Measurements from ENCODE around the gene COMTD1. TPM values are rescaled to one million over a fixed set of nuclear protein-coding genes. Genes with fewer than 3 reads are reported as not detected.
"Not testable (repeated sequence)": the region's sequence is repeated elsewhere in the genome, so short reads cannot be mapped to it uniquely, and the experiment has no call there.

The COMTD1 gene
- total and polyA plus RNA-seq, 4 experiments from 2014 or later, result 12.7 to 22.3 (median 18.9) TPM

GRCh38 chr10:75195035-75195763, 40.6 kb downstream of the COMTD1 start:
- Mint-ChIP-seq H3K27me3 (no peaks in the 10 kb centered on the region), H3K4me1 (no peaks in the 10 kb centered on the region), H3K4me3 (no peak overlapping the region), H3K36me3 (peaks cover 0 to 9% of the 10 kb centered on the region in 2 donors), H3K9me3 (no peaks in the 10 kb centered on the region), H3K27ac (peak overlapping the region in 1 of 7 donors; percentile 51)
- Histone ChIP-seq H3K36me3 (ENCODE audit: insufficient read depth, low read length) (no peaks in the 10 kb centered on the region), H3K4me1 (ENCODE audit: insufficient read depth, low read length) (no peaks in the 10 kb centered on the region), H3K27me3 (ENCODE audit: insufficient read depth, low read length) (no peaks in the 10 kb centered on the region), H3K9me3 (ENCODE audit: control insufficient read depth in 1 of 2, low read length in 2 of 2) (no peaks in the 10 kb centered on the region), H3K27ac (ENCODE audit: low read depth, low read length) (no peak overlapping the region), H3K4me3 (ENCODE audit: low read length in 2 of 2) (no peak overlapping the region)
- DNase-seq, result no peak
- ChIA-PET POLR2A (ENCODE audit: partially characterized antibody) (no interaction called here), CTCF (ENCODE audit: partially characterized antibody) (interaction anchor here (1.7 kb wide), 1 partner anchor 40 kb away, joined by 7 read pairs; the partner anchor contains the start of gene COMTD1)
- intact Hi-C loops (cut with micrococcal nuclease), result no loop called here

- H3K4me3 Mint-ChIP-seq; H3K4me1 Mint-ChIP-seq; H3K27me3 Mint-ChIP-seq; H3K9me3 Mint-ChIP-seq; H3K36me3 Mint-ChIP-seq; H3K27me3 ChIP-seq (ENCODE audit: insufficient read depth, low read length); H3K9me3 ChIP-seq (ENCODE audit: control insufficient read depth in 1 of 2, low read length in 2 of 2); H3K27ac ChIP-seq (ENCODE audit: low read depth, low read length); H3K4me1 ChIP-seq (ENCODE audit: insufficient read depth, low read length); DNase-seq; intact Hi-C loops (cut with micrococcal nuclease); H3K36me3 ChIP-seq (ENCODE audit: insufficient read depth, low read length); H3K4me3 ChIP-seq (ENCODE audit: low read length in 2 of 2); H3K27ac Mint-ChIP-seq: not testable (repeated sequence)
- POLR2A ChIA-PET (ENCODE audit: partially characterized antibody), result interaction anchor here (0.6 kb wide), 1 partner anchor 12 kb away, joined by 3 read pairs; no protein-coding TSS in a partner anchor
- CTCF ChIA-PET (ENCODE audit: partially characterized antibody), result interaction anchor here (0.7 kb wide), 1 partner anchor 43 kb away, joined by 5 read pairs; no protein-coding TSS in a partner anchor
Observed at GRCh38 chr10:75194625-75195024, 41.1 kb downstream of the COMTD1 start.

- Mint-ChIP-seq H3K4me3 (no peak overlapping the region), H3K4me1 (peaks cover 5 to 9% (median 5%) of the 10 kb centered on the region in 4 donors), H3K27ac (peak overlapping the region in 1 of 7 donors; percentile 15), H3K36me3 (peaks cover 0 to 9% of the 10 kb centered on the region in 2 donors), H3K9me3 (no peaks in the 10 kb centered on the region), H3K27me3 (no peaks in the 10 kb centered on the region)
- Histone ChIP-seq H3K9me3 (ENCODE audit: control insufficient read depth in 1 of 2, low read length in 2 of 2) (no peaks in the 10 kb centered on the region), H3K27ac (ENCODE audit: low read depth, low read length) (no peak overlapping the region), H3K36me3 (ENCODE audit: insufficient read depth, low read length) (no peaks in the 10 kb centered on the region), H3K4me1 (ENCODE audit: insufficient read depth, low read length) (peaks cover 5% of the 10 kb centered on the region), H3K4me3 (ENCODE audit: low read length in 2 of 2) (no peak overlapping the region), H3K27me3 (ENCODE audit: insufficient read depth, low read length) (no peaks in the 10 kb centered on the region)
- ChIA-PET CTCF (ENCODE audit: partially characterized antibody) (interaction anchor here (9.3 to 12.5 kb wide), 2 partner anchors 16 to 38 kb away, joined by 115 to 399 read pairs; partner anchors contain the start of genes COMTD1 and VDAC2), POLR2A (ENCODE audit: partially characterized antibody) (no interaction called here)
- no peak for DNase-seq
- intact Hi-C loops (cut with micrococcal nuclease), result no loop called here
Observed at GRCh38 chr10:75191821-75192568, 43.8 kb downstream of the COMTD1 start.

- ChIA-PET POLR2A (ENCODE audit: partially characterized antibody) (interaction anchor here (1.2 to 3.1 kb wide), 2 partner anchors 21 to 78 kb away, joined by 5 to 42 read pairs; partner anchors contain the start of genes SAMD8 and VDAC2), CTCF (ENCODE audit: partially characterized antibody) (interaction anchor here (9.3 to 12.5 kb wide), 2 partner anchors 19 to 41 kb away, joined by 115 to 399 read pairs; partner anchors contain the start of genes COMTD1 and VDAC2)
- Histone ChIP-seq H3K9me3 (ENCODE audit: control insufficient read depth in 1 of 2, low read length in 2 of 2) (no peaks in the 10 kb centered on the region), H3K36me3 (ENCODE audit: insufficient read depth, low read length) (no peaks in the 10 kb centered on the region), H3K27ac (ENCODE audit: low read depth, low read length) (no peak overlapping the region), H3K4me3 (ENCODE audit: low read length in 2 of 2) (no peak overlapping the region), H3K27me3 (ENCODE audit: insufficient read depth, low read length) (no peaks in the 10 kb centered on the region), H3K4me1 (ENCODE audit: insufficient read depth, low read length) (peaks cover 5% of the 10 kb centered on the region)
- intact Hi-C loops (cut with micrococcal nuclease), result loop anchor here (5.0 kb wide), 1 partner anchor 77 kb away; the partner anchor contains the start of gene SAMD8
- Mint-ChIP-seq H3K27ac (peak overlapping the region in 3 of 7 donors; percentile 8 to 47 (median 41)), H3K9me3 (no peaks in the 10 kb centered on the region), H3K27me3 (no peaks in the 10 kb centered on the region), H3K36me3 (peaks cover 0 to 4% of the 10 kb centered on the region in 2 donors), H3K4me3 (no peak overlapping the region), H3K4me1 (peaks cover 5 to 9% (median 5%) of the 10 kb centered on the region in 4 donors)
- no peak for DNase-seq
Observed at GRCh38 chr10:75189266-75190096, 46.3 kb downstream of the COMTD1 start.

GRCh38 chr10:75188522-75188921, 47.2 kb downstream of the COMTD1 start:
- ChIA-PET CTCF (ENCODE audit: partially characterized antibody) (interaction anchor here (0.7 to 12.5 kb wide), 18 partner anchors 9 to 77 kb away, joined by 3 to 399 read pairs (median 4); partner anchors contain the start of genes COMTD1, SAMD8 and VDAC2), POLR2A (ENCODE audit: partially characterized antibody) (interaction anchor here (0.8 to 3.1 kb wide), 7 partner anchors 9 to 77 kb away, joined by 3 to 42 read pairs (median 5); partner anchors contain the start of genes COMTD1, SAMD8 and VDAC2)
- not testable (repeated sequence) for DNase-seq; H3K27me3 Mint-ChIP-seq; H3K27ac ChIP-seq (ENCODE audit: low read depth, low read length); H3K36me3 ChIP-seq (ENCODE audit: insufficient read depth, low read length); H3K9me3 Mint-ChIP-seq; H3K36me3 Mint-ChIP-seq; H3K27me3 ChIP-seq (ENCODE audit: insufficient read depth, low read length); H3K4me1 Mint-ChIP-seq; H3K4me3 Mint-ChIP-seq; H3K4me1 ChIP-seq (ENCODE audit: insufficient read depth, low read length); H3K4me3 ChIP-seq (ENCODE audit: low read length in 2 of 2); H3K9me3 ChIP-seq (ENCODE audit: control insufficient read depth in 1 of 2, low read length in 2 of 2)
- H3K27ac Mint-ChIP-seq, result peak overlapping the region in 4 of 7 donors; percentile 22 to 90 (median 76)
- intact Hi-C loops (cut with micrococcal nuclease), result loop anchor here (1.0 to 5.0 kb wide), 4 partner anchors 22 to 76 kb away; partner anchors contain the start of genes SAMD8 and VDAC2

- Mint-ChIP-seq H3K27me3 (no peaks in the 10 kb centered on the region), H3K4me3 (no peak overlapping the region), H3K4me1 (peaks cover 5 to 9% (median 5%) of the 10 kb centered on the region in 4 donors), H3K36me3 (peaks cover 0 to 2% of the 10 kb centered on the region in 2 donors), H3K9me3 (no peaks in the 10 kb centered on the region), H3K27ac (peak overlapping the region; percentile 61 to 90 (median 70))
- Histone ChIP-seq H3K4me3 (ENCODE audit: low read length in 2 of 2) (no peak overlapping the region), H3K27ac (ENCODE audit: low read depth, low read length) (no peak overlapping the region), H3K4me1 (ENCODE audit: insufficient read depth, low read length) (peaks cover 5% of the 10 kb centered on the region), H3K27me3 (ENCODE audit: insufficient read depth, low read length) (no peaks in the 10 kb centered on the region), H3K9me3 (ENCODE audit: control insufficient read depth in 1 of 2, low read length in 2 of 2) (no peaks in the 10 kb centered on the region), H3K36me3 (ENCODE audit: insufficient read depth, low read length) (no peaks in the 10 kb centered on the region)
- ChIA-PET POLR2A (ENCODE audit: partially characterized antibody) (interaction anchor here (0.8 to 3.1 kb wide), 7 partner anchors 9 to 77 kb away, joined by 3 to 42 read pairs (median 5); partner anchors contain the start of genes COMTD1, SAMD8 and VDAC2), CTCF (ENCODE audit: partially characterized antibody) (interaction anchor here (0.6 to 12.5 kb wide), 21 partner anchors 9 to 1789 kb away, joined by 3 to 399 read pairs (median 4); partner anchors contain the start of genes COMTD1, SAMD8 and VDAC2)
- intact Hi-C loops (cut with micrococcal nuclease), result loop anchor here (1.0 to 5.0 kb wide), 4 partner anchors 22 to 76 kb away; partner anchors contain the start of genes SAMD8 and VDAC2
- peak; percentile 75 to 80 (median 76) for DNase-seq
Observed at GRCh38 chr10:75187961-75188426, 47.8 kb downstream of the COMTD1 start.

Measured in CD4-positive, alpha-beta memory T cell (primary cell).